WTC11 (cell line): ENCODE data around the gene HOXA1. TPM values are rescaled to one million over a fixed set of nuclear protein-coding genes. Genes with fewer than 3 reads are reported as not detected.

Source experiments
- ATAC-seq: fragments of 200-7000 bp; cut with Tn5 transposase; 2 replicates; pipeline ENCODE4 v1.10.0; 2021; ENCODE audit warnings: mild to moderate bottlenecking, moderate library complexity
- CTCF ChIA-PET: fragments of 300-600 bp; sonication (Branson Sonifier 250); formaldehyde crosslinking; loops from one replicate; lab custom pipeline; 2021; ENCODE audit warnings: antibody characterized with exemption; lab: Charles Lee
- POLR2A ChIA-PET: fragments of 350-600 bp; sonication (Branson Sonifier 250); formaldehyde crosslinking; loops from one replicate; lab custom pipeline; 2021; ENCODE audit warnings: antibody characterized with exemption; lab: Charles Lee
- DNase-seq: peaks from one replicate; pipeline ENCODE4 v3.0.0; 2021; ENCODE audit warnings: low spot score
- H3K27ac Mint-ChIP-seq: 2 replicates; pipeline ENCODE4 v1.8.0; 2021; ENCODE audit warnings: mixed read lengths
- H3K27me3 Mint-ChIP-seq: 2 replicates; pipeline ENCODE4 v1.8.0; 2021; ENCODE audit warnings: low read depth, mild to moderate bottlenecking, moderate library complexity, mixed read lengths
- H3K36me3 Mint-ChIP-seq: 2 replicates; pipeline ENCODE4 v1.8.0; 2021; ENCODE audit warnings: mixed read lengths
- H3K4me1 Mint-ChIP-seq: 2 replicates; pipeline ENCODE4 v1.8.0; 2022; ENCODE audit warnings: mixed read lengths
- H3K4me3 Mint-ChIP-seq: 2 replicates; pipeline ENCODE4 v1.8.0; 2021; ENCODE audit warnings: mild to moderate bottlenecking, moderate library complexity, mixed read lengths
- H3K9me3 Mint-ChIP-seq: 2 replicates; pipeline ENCODE4 v1.8.0; 2021; ENCODE audit warnings: mixed read lengths
- CBFB ChIP-seq: sonication (generic); formaldehyde crosslinking; IDR thresholded peaks from 2 replicates; pipeline ENCODE4 v1.8.1; 2022; ENCODE audit warnings: mild to moderate bottlenecking, low read depth, missing genetic modification reagents
- ELF4 ChIP-seq: sonication (generic); formaldehyde crosslinking; IDR thresholded peaks from 2 replicates; pipeline ENCODE4 v1.8.1; 2022; ENCODE audit warnings: low read depth, mild to moderate bottlenecking, moderate library complexity, missing genetic modification reagents
- ESRRA ChIP-seq: sonication (generic); formaldehyde crosslinking; IDR thresholded peaks from 2 replicates; pipeline ENCODE4 v1.8.1; 2022; ENCODE audit warnings: mild to moderate bottlenecking, missing genetic modification reagents, borderline replicate concordance
- ETV6 ChIP-seq: sonication (generic); formaldehyde crosslinking; IDR thresholded peaks from 2 replicates; pipeline ENCODE4 v1.8.1; 2022; ENCODE audit warnings: mild to moderate bottlenecking, missing genetic modification reagents
- FOXJ3 ChIP-seq: sonication (generic); formaldehyde crosslinking; IDR thresholded peaks from 2 replicates; pipeline ENCODE4 v1.9.0; 2021; ENCODE audit warnings: missing genetic modification reagents, mild to moderate bottlenecking, borderline replicate concordance
- HMGA2 ChIP-seq: fragments of 250-450 bp; sonication (Bioruptor Pico); IDR thresholded peaks from 2 replicates; pipeline ENCODE4 v1.4.0; 2021; ENCODE audit warnings: mild to moderate bottlenecking, moderate library complexity
- JUN ChIP-seq: sonication (generic); formaldehyde crosslinking; IDR thresholded peaks from 2 replicates; pipeline ENCODE4 v1.8.0; 2023; ENCODE audit warnings: mild to moderate bottlenecking, missing genetic modification reagents
- KAT7 ChIP-seq: sonication (generic); formaldehyde crosslinking; IDR thresholded peaks from 2 replicates; pipeline ENCODE4 v1.8.1; 2023; ENCODE audit warnings: missing genetic modification reagents, mild to moderate bottlenecking, borderline replicate concordance
- MXD4 ChIP-seq: fragments of 250-450 bp; sonication (Bioruptor Pico); IDR thresholded peaks from 2 replicates; pipeline ENCODE4 v1.8.0; 2021; ENCODE audit warnings: mild to moderate bottlenecking, moderate library complexity, borderline replicate concordance
- NR2C2 ChIP-seq: sonication (generic); formaldehyde crosslinking; IDR thresholded peaks from 2 replicates; pipeline ENCODE4 v1.8.0; 2022; ENCODE audit warnings: mild to moderate bottlenecking, missing genetic modification reagents
- OVOL2 ChIP-seq: fragments of 250-450 bp; sonication (Bioruptor Pico); IDR thresholded peaks from 2 replicates; pipeline ENCODE4 v1.9.0; 2021; ENCODE audit warnings: mild to moderate bottlenecking, borderline replicate concordance
- RELA ChIP-seq: sonication (generic); formaldehyde crosslinking; IDR thresholded peaks from 2 replicates; pipeline ENCODE4 v1.8.1; 2022; ENCODE audit warnings: missing genetic modification reagents, mild to moderate bottlenecking, borderline replicate concordance
- RORB ChIP-seq: fragments of 250-450 bp; sonication (Bioruptor Pico); IDR thresholded peaks from 2 replicates; pipeline ENCODE4 v1.9.0; 2021; ENCODE audit warnings: mild to moderate bottlenecking
- SMAD3 ChIP-seq: sonication (generic); formaldehyde crosslinking; IDR thresholded peaks from 2 replicates; pipeline ENCODE4 v1.8.0; 2022; ENCODE audit warnings: missing genetic modification reagents, mild to moderate bottlenecking, borderline replicate concordance
- SMAD4 ChIP-seq: sonication (generic); formaldehyde crosslinking; IDR thresholded peaks from 2 replicates; pipeline ENCODE4 v1.8.0; 2022; ENCODE audit warnings: mild to moderate bottlenecking, missing genetic modification reagents
- SOX15 ChIP-seq: fragments of 250-450 bp; sonication (Bioruptor Pico); IDR thresholded peaks from 2 replicates; pipeline ENCODE4 v1.9.0; 2021; ENCODE audit warnings: mild to moderate bottlenecking
- TCF7 ChIP-seq: sonication (generic); formaldehyde crosslinking; IDR thresholded peaks from 2 replicates; pipeline ENCODE4 v1.8.0; 2022; ENCODE audit warnings: mild to moderate bottlenecking, low read depth, missing genetic modification reagents, moderate library complexity
- ZNF121 ChIP-seq: sonication (generic); formaldehyde crosslinking; IDR thresholded peaks from 2 replicates; pipeline ENCODE4 v1.8.0; 2023; ENCODE audit warnings: missing genetic modification reagents
- ZNF416 ChIP-seq: fragments of 250-450 bp; sonication (Bioruptor Pico); IDR thresholded peaks from 2 replicates; pipeline ENCODE4 v1.9.0; 2021; ENCODE audit warnings: mild to moderate bottlenecking, inconsistent platforms
- ZNF423 ChIP-seq: fragments of 250-450 bp; sonication (Bioruptor Pico); IDR thresholded peaks from 2 replicates; pipeline ENCODE4 v2.1.2; 2022; ENCODE audit warnings: mild to moderate bottlenecking, moderate library complexity
- total RNA-seq: library from RNA; stranded (reverse); gene quantifications from 3 replicates; pipeline ENCODE4 v1.2.3, GENCODE V29; 2021
- TF ChIP-seq, protein P1 (sequence below): sonication (generic); formaldehyde crosslinking; IDR thresholded peaks from 2 replicates; pipeline ENCODE4 v1.8.0; 2023; ENCODE audit warnings: missing genetic modification reagents
- TF ChIP-seq, protein P2 (sequence below): fragments of 250-450 bp; sonication (Bioruptor Pico); IDR thresholded peaks from 2 replicates; pipeline ENCODE4 v1.9.0; 2021; ENCODE audit warnings: mild to moderate bottlenecking
- TF ChIP-seq, protein P3 (sequence below): sonication (generic); formaldehyde crosslinking; IDR thresholded peaks from 2 replicates; pipeline ENCODE4 v1.8.0; 2022; ENCODE audit warnings: missing genetic modification reagents
- TF ChIP-seq, protein P4 (sequence below): sonication (generic); formaldehyde crosslinking; conservative IDR thresholded peaks from 2 replicates; pipeline ENCODE4 v1.8.1; 2022; ENCODE audit warnings: mild to moderate bottlenecking, missing genetic modification reagents
- TF ChIP-seq, protein P5 (sequence below): sonication (generic); formaldehyde crosslinking; IDR thresholded peaks from 2 replicates; pipeline ENCODE4 v1.8.1; 2022; ENCODE audit warnings: low read depth, mild to moderate bottlenecking, moderate library complexity, missing genetic modification reagents, borderline replicate concordance
- TF ChIP-seq, protein P6 (sequence below): sonication (generic); formaldehyde crosslinking; IDR thresholded peaks from 2 replicates; pipeline ENCODE4 v1.8.1; 2023; ENCODE audit warnings: mild to moderate bottlenecking, missing genetic modification reagents

HOXA1 gene
- total RNA-seq, 1 experiment from 2014 or later, result not detected

DNA sequence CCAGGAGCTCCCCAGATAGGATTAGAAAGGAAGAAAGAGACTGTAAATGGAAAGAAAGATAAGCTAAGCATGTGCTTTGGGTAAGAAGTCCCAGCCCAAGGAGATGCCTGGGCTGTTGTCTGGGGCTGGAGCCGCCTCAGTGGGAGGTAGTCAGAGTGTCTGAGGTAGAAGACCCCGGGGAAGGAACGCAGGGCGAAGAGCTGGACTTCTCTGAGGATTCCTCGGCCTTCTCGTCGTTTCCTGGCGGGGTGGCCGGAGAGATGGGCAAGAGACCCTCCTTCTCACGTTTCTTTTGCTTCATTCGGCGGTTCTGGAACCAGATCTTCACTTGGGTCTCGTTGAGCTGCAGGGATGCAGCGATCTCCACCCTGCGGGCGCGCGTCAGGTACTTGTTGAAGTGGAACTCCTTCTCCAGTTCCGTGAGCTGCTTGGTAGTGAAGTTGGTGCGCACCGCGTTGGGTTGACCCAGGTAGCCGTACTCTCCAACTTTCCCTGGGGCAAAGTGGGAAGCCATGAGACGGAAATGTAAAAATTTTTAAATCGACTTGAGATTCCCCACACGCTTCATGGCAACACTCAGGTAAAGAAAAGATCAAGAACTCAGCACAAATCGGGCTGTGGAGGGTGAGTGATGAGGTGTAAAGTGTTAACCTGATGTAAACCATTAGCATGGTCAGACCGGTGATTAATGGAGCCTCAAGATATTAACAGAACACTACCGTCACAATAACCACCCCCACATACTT lies 1.3 kb downstream of the HOXA1 start:
- POLR2A ChIA-PET, result no interaction called here
- H3K36me3 Mint-ChIP-seq, result peaks cover 6% of the 10 kb centered on the region
- H3K4me3 Mint-ChIP-seq, result peak overlapping the region; percentile 76; the same call in 1 of the 2 replicates
- H3K27ac Mint-ChIP-seq, result no peak overlapping the region
- H3K9me3 Mint-ChIP-seq, result no peaks in the 10 kb centered on the region
- peaks cover 70% of the 10 kb centered on the region for H3K4me1 Mint-ChIP-seq
- peaks cover 100% of the 10 kb centered on the region for H3K27me3 Mint-ChIP-seq
- ATAC-seq (no peak), DNase-seq (no peak)
- TF ChIP-seq SMAD4 (CRISPR knock-in tag), result no peak
- TF ChIP-seq KAT7 (CRISPR knock-in tag), result no peak
- TF ChIP-seq ZNF423 (CRISPR knock-in tag), result no peak
- no peak for TF ChIP-seq CBFB
- TF ChIP-seq RELA, result no peak
- TF ChIP-seq ZNF121 (CRISPR knock-in tag), result no peak
- TF ChIP-seq, protein P1, sequence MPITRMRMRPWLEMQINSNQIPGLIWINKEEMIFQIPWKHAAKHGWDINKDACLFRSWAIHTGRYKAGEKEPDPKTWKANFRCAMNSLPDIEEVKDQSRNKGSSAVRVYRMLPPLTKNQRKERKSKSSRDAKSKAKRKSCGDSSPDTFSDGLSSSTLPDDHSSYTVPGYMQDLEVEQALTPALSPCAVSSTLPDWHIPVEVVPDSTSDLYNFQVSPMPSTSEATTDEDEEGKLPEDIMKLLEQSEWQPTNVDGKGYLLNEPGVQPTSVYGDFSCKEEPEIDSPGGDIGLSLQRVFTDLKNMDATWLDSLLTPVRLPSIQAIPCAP (CRISPR knock-in tag), result no peak
- no peak for TF ChIP-seq SOX15 (CRISPR knock-in tag)
- TF ChIP-seq RORB (CRISPR knock-in tag), result no peak
- no peak for TF ChIP-seq FOXJ3 (CRISPR knock-in tag)
- TF ChIP-seq, protein P2, sequence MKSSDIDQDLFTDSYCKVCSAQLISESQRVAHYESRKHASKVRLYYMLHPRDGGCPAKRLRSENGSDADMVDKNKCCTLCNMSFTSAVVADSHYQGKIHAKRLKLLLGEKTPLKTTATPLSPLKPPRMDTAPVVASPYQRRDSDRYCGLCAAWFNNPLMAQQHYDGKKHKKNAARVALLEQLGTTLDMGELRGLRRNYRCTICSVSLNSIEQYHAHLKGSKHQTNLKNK (CRISPR knock-in tag), result no peak
- TF ChIP-seq MXD4 (CRISPR knock-in tag), result no peak
- TF ChIP-seq ETV6, result no peak
- no peak for TF ChIP-seq SMAD3 (CRISPR knock-in tag)
- TF ChIP-seq, protein P3, sequence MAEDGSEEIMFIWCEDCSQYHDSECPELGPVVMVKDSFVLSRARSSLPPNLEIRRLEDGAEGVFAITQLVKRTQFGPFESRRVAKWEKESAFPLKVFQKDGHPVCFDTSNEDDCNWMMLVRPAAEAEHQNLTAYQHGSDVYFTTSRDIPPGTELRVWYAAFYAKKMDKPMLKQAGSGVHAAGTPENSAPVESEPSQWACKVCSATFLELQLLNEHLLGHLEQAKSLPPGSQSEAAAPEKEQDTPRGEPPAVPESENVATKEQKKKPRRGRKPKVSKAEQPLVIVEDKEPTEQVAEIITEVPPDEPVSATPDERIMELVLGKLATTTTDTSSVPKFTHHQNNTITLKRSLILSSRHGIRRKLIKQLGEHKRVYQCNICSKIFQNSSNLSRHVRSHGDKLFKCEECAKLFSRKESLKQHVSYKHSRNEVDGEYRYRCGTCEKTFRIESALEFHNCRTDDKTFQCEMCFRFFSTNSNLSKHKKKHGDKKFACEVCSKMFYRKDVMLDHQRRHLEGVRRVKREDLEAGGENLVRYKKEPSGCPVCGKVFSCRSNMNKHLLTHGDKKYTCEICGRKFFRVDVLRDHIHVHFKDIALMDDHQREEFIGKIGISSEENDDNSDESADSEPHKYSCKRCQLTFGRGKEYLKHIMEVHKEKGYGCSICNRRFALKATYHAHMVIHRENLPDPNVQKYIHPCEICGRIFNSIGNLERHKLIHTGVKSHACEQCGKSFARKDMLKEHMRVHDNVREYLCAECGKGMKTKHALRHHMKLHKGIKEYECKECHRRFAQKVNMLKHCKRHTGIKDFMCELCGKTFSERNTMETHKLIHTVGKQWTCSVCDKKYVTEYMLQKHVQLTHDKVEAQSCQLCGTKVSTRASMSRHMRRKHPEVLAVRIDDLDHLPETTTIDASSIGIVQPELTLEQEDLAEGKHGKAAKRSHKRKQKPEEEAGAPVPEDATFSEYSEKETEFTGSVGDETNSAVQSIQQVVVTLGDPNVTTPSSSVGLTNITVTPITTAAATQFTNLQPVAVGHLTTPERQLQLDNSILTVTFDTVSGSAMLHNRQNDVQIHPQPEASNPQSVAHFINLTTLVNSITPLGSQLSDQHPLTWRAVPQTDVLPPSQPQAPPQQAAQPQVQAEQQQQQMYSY (CRISPR knock-in tag), result no peak
- CTCF ChIA-PET, result interaction anchor here (0.8 to 1.3 kb wide), 3 partner anchors 21 to 102 kb away, joined by 3 read pairs; no protein-coding TSS in a partner anchor

DNA sequence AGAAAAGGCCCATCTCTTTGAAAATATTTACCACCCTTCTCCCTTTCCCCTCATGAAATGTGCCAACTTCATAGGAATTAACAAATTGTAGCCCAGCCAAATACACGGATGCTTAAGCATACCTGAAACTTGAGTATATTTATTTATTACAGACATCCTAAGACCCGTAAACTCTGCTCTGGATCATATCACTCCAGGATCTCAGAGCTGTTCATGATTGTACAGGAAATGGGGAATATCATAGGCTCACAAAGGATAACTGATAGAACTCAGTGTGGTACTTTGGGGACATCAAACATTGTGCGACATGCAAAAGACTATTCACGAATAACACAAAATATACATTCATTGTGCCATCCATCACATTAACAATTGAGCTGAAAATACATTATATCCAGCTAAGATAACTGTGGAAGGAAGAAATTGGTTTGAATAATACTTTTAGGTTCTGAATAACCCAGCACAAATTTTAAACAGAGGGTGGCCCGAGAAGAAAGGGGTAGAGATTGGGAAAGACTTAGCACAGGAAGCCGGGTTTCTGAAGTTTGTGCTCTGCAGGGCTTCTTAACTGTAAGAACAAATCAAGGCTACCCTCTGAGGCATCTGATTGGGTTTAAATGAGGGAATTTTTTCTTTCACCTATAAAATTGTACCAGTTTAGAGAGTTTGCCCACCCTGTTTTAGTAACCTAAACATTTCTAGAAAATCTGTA lies 2.5 kb downstream of the HOXA1 start:
- no peak overlapping the region for H3K27ac Mint-ChIP-seq
- no peak overlapping the region for H3K4me3 Mint-ChIP-seq
- DNase-seq (no peak), ATAC-seq (no peak)
- ChIA-PET CTCF (interaction anchor here (1.0 to 2.9 kb wide), 2 partner anchors 57 to 86 kb away, joined by 3 to 8 read pairs; no protein-coding TSS in a partner anchor), POLR2A (no interaction called here)
- H3K9me3 Mint-ChIP-seq, result no peaks in the 10 kb centered on the region
- H3K36me3 Mint-ChIP-seq, result 0 out of 2 replicates have a peak, but pooled peaks cover 5% of the 10 kb centered on the region
- H3K4me1 Mint-ChIP-seq, result peaks cover 65% of the 10 kb centered on the region
- peaks cover 100% of the 10 kb centered on the region for H3K27me3 Mint-ChIP-seq
- TF ChIP-seq HMGA2 (CRISPR knock-in tag), result no peak
- TF ChIP-seq, protein P4, sequence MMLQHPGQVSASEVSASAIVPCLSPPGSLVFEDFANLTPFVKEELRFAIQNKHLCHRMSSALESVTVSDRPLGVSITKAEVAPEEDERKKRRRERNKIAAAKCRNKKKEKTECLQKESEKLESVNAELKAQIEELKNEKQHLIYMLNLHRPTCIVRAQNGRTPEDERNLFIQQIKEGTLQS (CRISPR knock-in tag), result no peak
- TF ChIP-seq, protein P5, sequence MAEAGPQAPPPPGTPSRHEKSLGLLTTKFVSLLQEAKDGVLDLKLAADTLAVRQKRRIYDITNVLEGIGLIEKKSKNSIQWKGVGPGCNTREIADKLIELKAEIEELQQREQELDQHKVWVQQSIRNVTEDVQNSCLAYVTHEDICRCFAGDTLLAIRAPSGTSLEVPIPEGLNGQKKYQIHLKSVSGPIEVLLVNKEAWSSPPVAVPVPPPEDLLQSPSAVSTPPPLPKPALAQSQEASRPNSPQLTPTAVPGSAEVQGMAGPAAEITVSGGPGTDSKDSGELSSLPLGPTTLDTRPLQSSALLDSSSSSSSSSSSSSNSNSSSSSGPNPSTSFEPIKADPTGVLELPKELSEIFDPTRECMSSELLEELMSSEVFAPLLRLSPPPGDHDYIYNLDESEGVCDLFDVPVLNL, result no peak
- TF ChIP-seq ZNF416 (CRISPR knock-in tag), result no peak
- TF ChIP-seq JUN (CRISPR knock-in tag), result no peak
- no peak for TF ChIP-seq ELF4
- TF ChIP-seq NR2C2 (CRISPR knock-in tag), result no peak
- no peak for TF ChIP-seq ESRRA (CRISPR knock-in tag)
- no peak for TF ChIP-seq TCF7 (CRISPR knock-in tag)
- TF ChIP-seq, protein P6, sequence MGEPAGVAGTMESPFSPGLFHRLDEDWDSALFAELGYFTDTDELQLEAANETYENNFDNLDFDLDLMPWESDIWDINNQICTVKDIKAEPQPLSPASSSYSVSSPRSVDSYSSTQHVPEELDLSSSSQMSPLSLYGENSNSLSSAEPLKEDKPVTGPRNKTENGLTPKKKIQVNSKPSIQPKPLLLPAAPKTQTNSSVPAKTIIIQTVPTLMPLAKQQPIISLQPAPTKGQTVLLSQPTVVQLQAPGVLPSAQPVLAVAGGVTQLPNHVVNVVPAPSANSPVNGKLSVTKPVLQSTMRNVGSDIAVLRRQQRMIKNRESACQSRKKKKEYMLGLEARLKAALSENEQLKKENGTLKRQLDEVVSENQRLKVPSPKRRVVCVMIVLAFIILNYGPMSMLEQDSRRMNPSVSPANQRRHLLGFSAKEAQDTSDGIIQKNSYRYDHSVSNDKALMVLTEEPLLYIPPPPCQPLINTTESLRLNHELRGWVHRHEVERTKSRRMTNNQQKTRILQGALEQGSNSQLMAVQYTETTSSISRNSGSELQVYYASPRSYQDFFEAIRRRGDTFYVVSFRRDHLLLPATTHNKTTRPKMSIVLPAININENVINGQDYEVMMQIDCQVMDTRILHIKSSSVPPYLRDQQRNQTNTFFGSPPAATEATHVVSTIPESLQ (CRISPR knock-in tag), result no peak
- no peak for TF ChIP-seq OVOL2 (CRISPR knock-in tag)
